ENCODE results near the gene DHX57.

DNA sequence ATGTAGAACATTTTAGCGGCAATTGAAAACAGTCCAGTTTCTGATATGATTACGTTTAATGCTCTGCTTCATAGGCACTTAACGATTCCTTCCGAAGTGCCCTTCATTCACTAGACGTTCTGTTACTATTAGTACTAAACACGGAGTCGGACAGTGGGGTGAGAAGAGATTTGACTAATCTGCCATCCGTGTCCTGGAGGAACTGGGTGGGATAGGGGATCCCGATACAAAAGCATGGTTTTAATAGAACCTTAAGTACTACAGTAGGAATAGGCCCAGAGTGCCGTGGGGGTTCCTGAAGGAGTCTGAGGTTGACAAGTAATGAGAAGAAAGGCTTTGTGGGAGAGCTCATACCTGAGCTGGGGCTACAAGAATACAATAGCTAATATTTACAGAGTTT, 673 bp upstream of the DHX57 start:
- no peak for TF ChIP-seq TAF1 (IDR thresholded peaks at IDR 0.05; ENCODE audit: borderline replicate concordance, low read depth, low read length)
- no peak for TF ChIP-seq POLR2AphosphoS5 (IDR thresholded peaks at IDR 0.05; ENCODE audit: low read depth, low read length)
- no peak for TF ChIP-seq POLR2A (IDR thresholded peaks at IDR 0.05; ENCODE audit: low read depth, low read length)
